CD4-positive, alpha-beta T cell treated with Interleukin-6 at 100 ng/mL for 8 hours (primary cell): ENCODE measurements around the gene PIGX.
A peak's percentile ranks its signal among the peaks of the same experiment; 100 is the strongest.
"Not testable (repeated sequence)": the region's sequence is repeated elsewhere in the genome, so short reads cannot be mapped to it uniquely, and the experiment has no call there.

Source experiments
- DNase-seq: peaks from one replicate; pipeline ENCODE4 v3.0.0-alpha.2; 2020; ENCODE audit warnings: mixed read lengths, low spot score

PIGX gene

DNA sequence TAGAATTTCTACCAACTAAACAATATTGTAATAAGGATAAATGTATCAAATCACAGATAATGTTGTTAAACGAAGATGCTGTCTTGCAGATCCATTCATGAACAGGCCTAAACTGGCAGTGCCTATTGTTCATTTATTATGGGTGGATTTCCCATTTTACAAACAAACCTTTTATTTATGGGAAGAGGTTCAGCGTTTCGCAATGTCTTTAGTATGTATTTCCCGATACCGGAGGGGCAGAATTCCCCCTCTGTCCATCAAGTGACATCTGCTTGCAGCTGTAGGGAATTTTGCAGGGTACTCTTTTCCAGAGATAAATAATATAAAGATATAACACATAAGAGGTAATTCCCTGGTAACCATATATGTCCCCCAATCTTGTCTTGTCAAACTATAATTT is 5.8 kb upstream of the PIGX start:
- DNase-seq = no peak

DNA sequence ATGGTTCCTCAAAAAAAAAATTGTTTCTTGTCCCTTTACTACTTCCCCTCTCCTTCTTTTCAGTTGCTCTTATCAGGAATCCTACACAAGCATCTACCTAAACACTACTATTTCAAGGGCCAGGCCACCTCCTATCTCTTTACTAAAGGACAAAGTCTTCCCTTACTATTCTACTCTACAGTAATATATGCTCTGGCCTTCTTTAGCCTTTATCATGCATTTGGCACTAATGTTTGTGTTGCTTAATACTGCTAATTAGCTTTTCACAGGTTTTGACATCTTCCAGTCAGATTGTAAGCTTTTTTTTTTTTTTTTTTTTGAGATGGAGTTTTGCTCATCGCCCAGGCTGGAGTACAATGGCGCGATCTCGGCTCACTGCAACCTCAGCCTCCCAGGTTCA is 5.4 kb upstream of the PIGX start:
- DNase-seq = no peak

GRCh38 chr3:196707566-196707965 is 4.6 kb upstream of the PIGX start:
- DNase-seq = no peak

- no peak for DNase-seq
Observed at GRCh38 chr3:196708467-196708866, 3.7 kb upstream of the PIGX start.

DNA sequence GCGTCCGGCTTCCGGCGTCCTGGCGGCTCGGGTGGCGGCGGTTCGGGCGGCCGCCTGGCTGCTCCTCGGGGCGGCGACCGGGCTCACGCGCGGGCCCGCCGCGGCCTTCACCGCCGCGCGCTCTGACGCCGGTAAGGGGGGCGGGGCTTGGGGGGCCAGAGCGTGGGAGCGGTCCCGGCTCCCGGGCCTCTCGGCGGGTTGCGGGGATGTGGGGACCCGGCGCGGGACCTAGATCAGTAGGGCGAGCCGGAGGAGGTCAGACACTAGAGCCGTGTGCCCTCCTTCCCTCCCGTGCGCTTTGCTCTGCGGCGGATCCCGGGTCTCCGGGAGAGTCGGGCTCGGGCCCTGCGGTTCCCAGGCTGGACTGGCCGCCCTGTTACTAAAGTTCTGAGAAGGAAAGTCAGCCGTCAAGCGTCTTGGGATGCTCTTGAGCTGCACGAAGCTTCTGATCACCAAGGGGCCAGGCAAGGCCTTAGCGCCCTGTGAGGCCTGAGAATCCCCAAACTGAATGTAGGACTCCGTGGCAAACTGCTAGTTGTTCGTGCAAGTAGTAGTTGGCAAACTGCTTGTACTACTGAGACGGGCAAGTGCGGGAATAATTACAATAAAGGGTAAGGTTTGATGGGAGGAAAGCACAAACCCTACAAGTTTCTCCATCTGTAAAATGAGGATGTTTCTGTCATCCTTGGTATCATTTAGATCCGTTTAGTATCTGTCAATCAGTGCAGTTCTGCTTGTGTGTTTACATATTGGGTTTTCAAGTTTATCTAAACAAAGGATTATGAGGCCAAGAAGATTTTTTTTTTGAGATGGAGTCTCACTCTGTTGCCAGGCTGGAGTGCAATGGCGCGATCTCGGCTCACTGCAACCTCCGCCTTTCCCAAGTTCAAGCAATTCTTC is 587 bp downstream of the PIGX start:
- DNase-seq = peak; percentile 57

DNA sequence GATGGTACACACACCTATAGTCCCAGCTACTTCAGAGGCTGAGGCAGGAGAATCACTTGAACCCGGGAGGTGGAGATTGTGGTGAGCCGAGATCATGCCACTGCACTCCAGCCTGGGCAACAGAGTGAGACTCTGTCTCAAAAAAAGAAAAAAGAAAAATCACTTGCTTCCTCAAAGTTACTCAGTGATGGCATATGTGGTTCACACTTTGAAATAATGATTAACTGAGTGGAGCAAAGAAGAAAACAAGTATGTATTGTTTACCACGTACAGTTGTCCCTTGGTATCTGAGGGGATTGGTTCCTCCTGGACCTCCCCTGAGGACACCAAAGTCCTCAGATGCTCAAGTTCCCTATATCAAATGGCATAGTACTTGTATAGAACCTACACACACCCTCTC is 5.0 kb downstream of the PIGX start:
- not testable (repeated sequence) for DNase-seq

- DNase-seq = no peak
Observed at GRCh38 chr3:196721097-196721496, 8.9 kb downstream of the PIGX start.

DNA sequence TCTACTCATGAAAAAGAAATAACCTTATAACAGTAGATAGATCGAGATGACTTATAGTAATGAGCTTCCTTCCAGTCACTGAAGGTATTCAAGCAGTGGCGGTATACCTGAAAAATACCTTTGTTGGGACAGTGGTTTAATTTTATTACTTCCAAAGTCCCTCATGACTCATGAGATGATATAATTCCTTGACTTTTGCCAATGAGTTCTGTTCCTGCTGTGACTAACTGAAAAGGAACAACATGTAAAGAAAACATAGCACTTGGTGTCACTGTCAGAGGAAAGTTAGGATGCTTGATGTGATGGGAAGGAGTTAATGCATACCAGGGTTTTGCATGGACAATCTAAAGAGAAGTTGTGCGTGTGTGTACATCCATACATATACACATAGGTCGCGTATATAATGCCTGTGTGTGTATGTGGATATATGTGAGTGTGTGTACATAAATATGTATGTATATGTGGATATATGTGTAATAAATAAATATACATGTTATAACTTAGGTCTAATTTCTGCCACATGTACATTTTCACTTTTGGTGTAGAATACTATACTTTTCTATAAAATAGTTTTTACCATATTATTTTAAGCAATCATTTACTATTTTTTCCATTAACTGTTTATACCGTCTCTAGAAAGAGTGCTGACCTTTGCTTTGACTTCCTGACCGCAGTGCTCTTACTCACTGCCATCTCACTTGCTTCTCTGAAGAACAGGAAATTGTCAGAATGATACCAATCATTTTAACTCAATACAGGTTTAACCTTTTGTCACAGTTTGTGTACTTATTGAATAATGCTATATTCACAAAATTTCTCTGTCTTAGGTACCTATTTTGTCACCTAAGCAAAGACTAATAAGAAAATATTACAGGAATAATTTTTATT is 14.9 kb downstream of the PIGX start:
- DNase-seq = peak; percentile 20

GRCh38 chr3:196735751-196736150 is 23.6 kb downstream of the PIGX start:
- no peak for DNase-seq

- no peak for DNase-seq
Observed at GRCh38 chr3:196736670-196737374, 24.6 kb downstream of the PIGX start.

DNA sequence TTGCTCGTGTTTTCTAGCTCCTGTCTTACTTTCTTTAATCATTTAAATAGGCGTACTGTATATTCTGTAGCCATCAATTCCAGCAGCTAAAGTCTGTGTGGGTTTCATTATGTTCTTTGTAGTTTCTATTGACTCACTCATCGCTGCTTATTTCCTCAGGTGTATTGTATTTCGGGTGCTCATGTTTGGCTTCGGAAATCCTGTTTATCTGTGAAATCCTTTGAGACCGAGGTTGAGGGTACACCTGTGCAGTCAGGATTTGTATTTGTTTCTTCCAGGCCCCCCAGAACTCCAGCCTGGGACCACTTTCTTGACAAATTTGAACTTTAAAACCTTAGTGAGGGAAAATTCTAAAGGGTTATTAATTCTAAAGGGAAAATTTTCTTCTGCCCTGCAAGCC is 25.5 kb downstream of the PIGX start:
- DNase-seq = no peak

- peak; percentile 91 for DNase-seq
Observed at GRCh38 chr3:196739671-196740480, 27.7 kb downstream of the PIGX start, which contains the start of gene PAK2. Gene PAK2 (plus strand): TSS chr3:196739857. CDS start chr3:196782647, 42,790 bp downstream.

DNA sequence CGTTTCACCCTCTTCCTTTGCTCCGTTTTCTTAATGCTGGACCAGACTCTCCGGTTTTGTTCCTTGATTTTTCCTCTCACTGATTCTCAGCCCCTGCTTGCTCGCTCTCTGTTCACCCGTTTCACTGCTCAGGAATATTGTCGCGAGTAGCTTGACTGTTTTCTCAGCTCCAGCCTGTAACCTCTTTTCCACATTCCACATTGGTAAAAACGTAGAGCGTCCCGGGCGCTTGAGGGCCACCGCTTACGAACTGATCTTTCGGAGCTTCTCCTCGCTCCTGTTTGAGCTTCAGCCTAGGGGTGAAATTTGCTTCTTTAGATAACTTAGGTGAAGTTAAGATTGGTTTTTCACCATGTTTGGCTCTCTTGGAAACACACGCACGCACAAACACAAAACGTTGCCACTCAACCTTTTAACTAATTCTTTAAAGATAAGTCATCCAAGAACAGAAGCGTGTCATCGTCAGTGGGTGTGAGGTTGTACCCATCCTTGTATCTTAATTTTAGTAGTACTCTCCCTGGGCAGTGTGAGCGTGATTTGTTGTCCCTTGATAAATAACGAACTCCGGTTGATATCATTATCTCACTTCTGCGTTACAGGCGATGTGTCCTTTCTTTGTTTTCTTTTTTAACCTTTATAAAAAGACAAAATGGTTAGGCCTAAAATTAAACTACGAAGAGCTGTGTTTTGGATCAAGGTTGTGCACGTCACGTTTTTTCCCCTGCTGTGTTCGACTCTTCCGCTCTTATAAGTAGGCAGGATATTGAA is 28.5 kb downstream of the PIGX start:
- DNase-seq = peak; percentile 33

GRCh38 chr3:196741249-196741889 is 29.2 kb downstream of the PIGX start:
- DNase-seq = no peak

DNA sequence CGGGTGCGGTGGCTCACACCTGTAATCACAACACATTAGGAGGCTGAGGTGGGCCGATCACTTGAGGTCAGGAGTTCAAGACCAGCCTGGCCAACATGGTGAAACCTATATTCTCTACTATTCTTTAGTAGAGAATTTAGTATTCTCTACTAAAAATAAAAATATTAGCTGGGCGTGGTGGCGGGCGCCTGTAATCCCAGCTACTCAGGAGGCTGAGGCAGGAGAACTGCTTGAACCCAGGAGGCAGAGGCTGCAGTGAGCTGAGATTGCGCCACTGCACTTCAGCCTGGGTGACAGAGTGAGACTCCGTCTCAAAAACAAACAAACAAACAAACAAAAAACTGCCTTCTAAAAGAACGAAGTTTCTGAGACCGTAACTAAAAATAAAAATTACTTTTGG is 31.4 kb downstream of the PIGX start:
- DNase-seq = not testable (repeated sequence)

DNA sequence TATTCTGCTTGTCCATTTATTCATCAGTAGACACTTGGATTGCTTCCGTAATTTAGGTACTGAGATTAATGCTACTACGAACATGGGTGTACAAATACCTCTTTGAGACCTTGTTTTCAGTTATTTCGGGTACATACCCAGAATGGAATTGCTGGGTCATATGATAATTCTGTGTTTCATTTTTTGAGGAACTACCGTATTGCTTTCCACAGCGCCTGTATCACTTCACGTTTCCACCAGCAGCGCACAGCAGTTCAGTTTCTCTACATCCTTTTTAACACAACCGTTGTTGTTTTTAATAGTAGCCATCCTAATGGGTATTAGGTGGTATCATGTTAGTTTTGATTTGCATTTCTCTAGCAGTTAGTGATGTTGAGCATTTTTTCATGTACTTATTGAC is 36.9 kb downstream of the PIGX start:
- DNase-seq = no peak

DNA sequence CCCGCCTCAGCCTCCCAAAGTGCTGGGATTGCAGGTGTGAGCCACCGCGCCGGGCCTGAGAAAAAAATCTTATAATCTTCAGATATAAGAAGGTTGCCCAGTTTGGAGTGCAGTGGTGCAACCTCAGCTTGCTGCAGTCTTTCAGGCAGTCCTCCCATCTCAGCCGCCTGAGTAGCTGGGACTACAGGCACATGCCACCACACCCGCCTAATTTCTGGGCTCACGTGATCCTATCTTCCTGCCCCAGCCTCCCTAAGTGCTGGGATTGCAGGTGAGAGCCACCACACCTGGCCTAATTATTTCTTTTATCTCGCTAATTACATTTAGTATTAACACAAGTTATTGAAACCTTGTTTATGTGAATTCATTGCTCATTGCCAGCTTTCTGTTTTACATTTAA is 41.0 kb downstream of the PIGX start:
- DNase-seq = no peak

GRCh38 chr3:196754091-196754981 is 42.2 kb downstream of the PIGX start:
- no peak for DNase-seq

DNA sequence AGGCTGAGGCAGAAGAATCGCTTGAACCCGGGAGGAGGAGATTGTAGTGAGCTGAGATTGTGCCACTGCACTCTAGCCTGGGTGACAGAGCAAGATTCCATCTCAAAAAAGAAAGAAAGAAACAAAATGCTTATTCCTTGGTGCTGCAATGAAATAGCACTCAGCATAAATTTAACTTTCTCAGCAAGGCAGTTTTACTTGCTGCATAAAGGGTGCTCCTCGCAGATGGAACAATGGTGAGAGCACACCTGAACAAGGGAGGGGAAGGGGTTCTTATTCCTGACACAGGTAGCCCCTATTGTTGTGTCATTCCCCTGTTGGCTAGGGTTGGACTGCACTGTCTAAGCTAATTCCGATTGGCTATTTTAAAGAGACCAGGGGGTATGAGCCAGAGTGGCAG is 44.6 kb downstream of the PIGX start:
- no peak for DNase-seq
